GM23338 (cell line): ENCODE measurements around the gene MYL4. TPM values are rescaled to one million over a fixed set of nuclear protein-coding genes. Genes with fewer than 3 reads are reported as not detected.

ENCODE experiments used
- ATAC-seq: fragments of 200-7000 bp; cut with Tn5 transposase; 3 replicates; pipeline ENCODE4 v1.9.1; 2020
- DNase-seq: peaks from one replicate; pipeline ENCODE4 v3.0.0-alpha.2; 2015; ENCODE audit warnings: low spot score
- H2AFZ ChIP-seq: fragments of 200-600 bp; sonication (generic); 2 replicates; pipeline ENCODE4 v1.8.0; 2016; ENCODE audit warnings: antibody characterized with exemption, mild to moderate bottlenecking, moderate library complexity
- H3F3A ChIP-seq: fragments of 200-600 bp; sonication (generic); replicated peaks from 2 replicates; pipeline ENCODE4 v1.8.0; 2017; ENCODE audit warnings: antibody characterized with exemption, mixed run types, low read depth
- H3K27ac ChIP-seq: fragments of 200-600 bp; sonication (generic); 2 replicates; pipeline ENCODE4 v1.6.1; 2016; ENCODE audit warnings: low read depth
- H3K27me3 ChIP-seq: fragments of 200-600 bp; sonication (generic); 2 replicates; pipeline ENCODE4 v1.8.0; 2016; ENCODE audit warnings: mild to moderate bottlenecking, mixed run types, moderate library complexity; ENCODE audit not compliant: insufficient read depth
- H3K36me3 ChIP-seq: fragments of 200-600 bp; sonication (generic); 2 replicates; pipeline ENCODE4 v1.8.0; 2016; ENCODE audit warnings: mild to moderate bottlenecking; ENCODE audit not compliant: insufficient read depth
- H3K4me1 ChIP-seq: fragments of 200-600 bp; sonication (generic); 2 replicates; pipeline ENCODE4 v1.8.0; 2016; ENCODE audit warnings: mild to moderate bottlenecking, moderate library complexity; ENCODE audit not compliant: insufficient read depth
- H3K4me2 ChIP-seq: fragments of 200-600 bp; sonication (generic); 2 replicates; pipeline ENCODE4 v1.7.1; 2017; ENCODE audit warnings: mixed run types
- H3K4me3 ChIP-seq: fragments of 200-600 bp; sonication (generic); 2 replicates; pipeline ENCODE4 v1.6.1; 2016; ENCODE audit warnings: mixed run types
- H3K79me2 ChIP-seq: fragments of 200-600 bp; sonication (generic); replicated peaks from 2 replicates; pipeline ENCODE4 v1.8.0; 2017; ENCODE audit warnings: mild to moderate bottlenecking; ENCODE audit not compliant: insufficient read depth
- H3K9me2 ChIP-seq: fragments of 200-600 bp; sonication (generic); 2 replicates; pipeline ENCODE4 v1.8.0; 2017; ENCODE audit not compliant: insufficient read depth
- H4K20me1 ChIP-seq: fragments of 200-600 bp; sonication (generic); replicated peaks from 2 replicates; pipeline ENCODE4 v1.8.0; 2017; ENCODE audit warnings: mild to moderate bottlenecking; ENCODE audit not compliant: insufficient read depth
- H3K27ac Mint-ChIP-seq: 2 replicates; pipeline ENCODE4 v1.8.0; 2020; ENCODE audit warnings: inconsistent platforms, mild to moderate bottlenecking, moderate library complexity, mixed read lengths
- H3K27me3 Mint-ChIP-seq: 3 replicates; pipeline ENCODE4 v1.8.0; 2022; ENCODE audit warnings: low read depth, mild to moderate bottlenecking, moderate library complexity, mixed read lengths, inconsistent platforms; ENCODE audit not compliant: insufficient read depth, poor library complexity
- H3K36me3 Mint-ChIP-seq: 3 replicates; pipeline ENCODE4 v1.8.0; 2021; ENCODE audit warnings: low read depth, mild to moderate bottlenecking, inconsistent platforms, moderate library complexity, mixed read lengths
- H3K4me1 Mint-ChIP-seq: 3 replicates; pipeline ENCODE4 v1.8.0; 2020; ENCODE audit warnings: mild to moderate bottlenecking, inconsistent platforms, mixed read lengths
- H3K4me3 Mint-ChIP-seq: 3 replicates; pipeline ENCODE4 v1.8.0; 2021; ENCODE audit warnings: moderate library complexity, mild to moderate bottlenecking, inconsistent platforms, mixed read lengths
- H3K9me3 Mint-ChIP-seq: 3 replicates; pipeline ENCODE4 v1.8.0; 2020; ENCODE audit warnings: moderate library complexity, mild to moderate bottlenecking, inconsistent platforms, mixed read lengths
- CREB1 ChIP-seq: fragments of 250-450 bp; sonication (Bioruptor Pico); IDR thresholded peaks from 2 replicates; pipeline ENCODE4 v1.5.0; 2020; ENCODE audit warnings: low read depth, mild to moderate bottlenecking, moderate library complexity
- EZH2 ChIP-seq: fragments of 200-600 bp; sonication (generic); IDR thresholded peaks from one replicate; pipeline ENCODE4 v1.8.0; 2017; ENCODE audit warnings: antibody characterized with exemption, mild to moderate bottlenecking, low read depth; ENCODE audit not compliant: unreplicated experiment
- NANOG ChIP-seq: IDR thresholded peaks from 2 replicates; pipeline ENCODE4 v1.6.1; 2016; ENCODE audit warnings: antibody characterized with exemption, borderline replicate concordance
- POLR2AphosphoS5 ChIP-seq: IDR thresholded peaks from 2 replicates; pipeline ENCODE4 v1.6.1; 2016; ENCODE audit warnings: antibody characterized with exemption, low read depth
- STAT1 ChIP-seq: IDR thresholded peaks from one replicate; pipeline ENCODE4 v1.6.1; 2016; ENCODE audit warnings: antibody characterized with exemption; ENCODE audit not compliant: unreplicated experiment
- ZNF114 ChIP-seq: fragments of 250-450 bp; sonication (Bioruptor Pico); IDR thresholded peaks from 2 replicates; pipeline ENCODE4 v1.5.0; 2020; ENCODE audit warnings: mild to moderate bottlenecking, moderate library complexity
- ZNF331 ChIP-seq: fragments of 250-450 bp; sonication (Bioruptor Pico); IDR thresholded peaks from 2 replicates; pipeline ENCODE4 v1.5.0; 2020; ENCODE audit warnings: low read depth, mild to moderate bottlenecking, moderate library complexity
- polyA plus RNA-seq: library from polyadenylated mRNA; unstranded; fragments of >200 nt; fragmentation: Nextera tagmentation; extraction: Ambion mirVana; gene quantifications from 2 replicates; pipeline ENCODE4 v1.2.1, GENCODE V29; 2016
- total RNA-seq: library from RNA; depleted of rRNA; stranded (reverse); fragments of >200 nt; shearing (Covaris generic); gene quantifications from 2 replicates; pipeline ENCODE4 v1.2.3, GENCODE V29; 2014
- TF ChIP-seq, protein P1 (sequence below): IDR thresholded peaks from one replicate; pipeline ENCODE4 v1.6.1; 2018; ENCODE audit warnings: antibody characterized with exemption; ENCODE audit not compliant: unreplicated experiment
- TF ChIP-seq, protein P2 (sequence below): IDR thresholded peaks from 2 replicates; pipeline ENCODE4 v1.6.1; 2016; ENCODE audit warnings: antibody characterized with exemption
- TF ChIP-seq, protein P3 (sequence below): fragments of 250-450 bp; sonication (Bioruptor Pico); IDR thresholded peaks from 2 replicates; pipeline ENCODE4 v1.5.0; 2020; ENCODE audit warnings: mild to moderate bottlenecking, moderate library complexity

The MYL4 gene
- total and polyA plus RNA-seq, 2 experiments from 2014 or later: 0.44 TPM; not detected in 1

DNA sequence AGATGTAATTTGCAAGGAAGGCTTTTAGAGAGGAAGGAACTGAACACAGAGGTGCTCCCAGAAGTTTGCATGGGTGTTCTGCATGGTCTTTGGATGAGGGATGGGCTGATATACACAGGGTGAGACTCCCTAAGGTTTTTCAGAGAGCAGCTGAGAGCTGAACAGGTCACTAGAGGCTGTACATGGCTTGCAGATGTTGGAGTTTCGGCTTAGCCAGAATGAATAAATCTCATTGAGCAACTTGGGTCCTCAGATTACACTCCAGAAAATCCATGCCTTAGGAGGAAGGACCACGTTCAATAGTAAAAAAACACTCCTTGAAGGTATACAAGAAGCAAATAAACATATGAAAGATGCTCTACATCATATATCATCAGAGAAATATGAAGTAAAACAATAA is 37.0 kb downstream of the MYL4 start (continued):
- no peak for TF ChIP-seq ZNF114 (CRISPR knock-in tag)
- TF ChIP-seq CREB1: no peak
- TF ChIP-seq NANOG: no peak
- TF ChIP-seq, protein P1, sequence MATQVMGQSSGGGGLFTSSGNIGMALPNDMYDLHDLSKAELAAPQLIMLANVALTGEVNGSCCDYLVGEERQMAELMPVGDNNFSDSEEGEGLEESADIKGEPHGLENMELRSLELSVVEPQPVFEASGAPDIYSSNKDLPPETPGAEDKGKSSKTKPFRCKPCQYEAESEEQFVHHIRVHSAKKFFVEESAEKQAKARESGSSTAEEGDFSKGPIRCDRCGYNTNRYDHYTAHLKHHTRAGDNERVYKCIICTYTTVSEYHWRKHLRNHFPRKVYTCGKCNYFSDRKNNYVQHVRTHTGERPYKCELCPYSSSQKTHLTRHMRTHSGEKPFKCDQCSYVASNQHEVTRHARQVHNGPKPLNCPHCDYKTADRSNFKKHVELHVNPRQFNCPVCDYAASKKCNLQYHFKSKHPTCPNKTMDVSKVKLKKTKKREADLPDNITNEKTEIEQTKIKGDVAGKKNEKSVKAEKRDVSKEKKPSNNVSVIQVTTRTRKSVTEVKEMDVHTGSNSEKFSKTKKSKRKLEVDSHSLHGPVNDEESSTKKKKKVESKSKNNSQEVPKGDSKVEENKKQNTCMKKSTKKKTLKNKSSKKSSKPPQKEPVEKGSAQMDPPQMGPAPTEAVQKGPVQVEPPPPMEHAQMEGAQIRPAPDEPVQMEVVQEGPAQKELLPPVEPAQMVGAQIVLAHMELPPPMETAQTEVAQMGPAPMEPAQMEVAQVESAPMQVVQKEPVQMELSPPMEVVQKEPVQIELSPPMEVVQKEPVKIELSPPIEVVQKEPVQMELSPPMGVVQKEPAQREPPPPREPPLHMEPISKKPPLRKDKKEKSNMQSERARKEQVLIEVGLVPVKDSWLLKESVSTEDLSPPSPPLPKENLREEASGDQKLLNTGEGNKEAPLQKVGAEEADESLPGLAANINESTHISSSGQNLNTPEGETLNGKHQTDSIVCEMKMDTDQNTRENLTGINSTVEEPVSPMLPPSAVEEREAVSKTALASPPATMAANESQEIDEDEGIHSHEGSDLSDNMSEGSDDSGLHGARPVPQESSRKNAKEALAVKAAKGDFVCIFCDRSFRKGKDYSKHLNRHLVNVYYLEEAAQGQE: no peak
- no peak for TF ChIP-seq STAT1
- no peak for TF ChIP-seq POLR2AphosphoS5
- TF ChIP-seq, protein P2, sequence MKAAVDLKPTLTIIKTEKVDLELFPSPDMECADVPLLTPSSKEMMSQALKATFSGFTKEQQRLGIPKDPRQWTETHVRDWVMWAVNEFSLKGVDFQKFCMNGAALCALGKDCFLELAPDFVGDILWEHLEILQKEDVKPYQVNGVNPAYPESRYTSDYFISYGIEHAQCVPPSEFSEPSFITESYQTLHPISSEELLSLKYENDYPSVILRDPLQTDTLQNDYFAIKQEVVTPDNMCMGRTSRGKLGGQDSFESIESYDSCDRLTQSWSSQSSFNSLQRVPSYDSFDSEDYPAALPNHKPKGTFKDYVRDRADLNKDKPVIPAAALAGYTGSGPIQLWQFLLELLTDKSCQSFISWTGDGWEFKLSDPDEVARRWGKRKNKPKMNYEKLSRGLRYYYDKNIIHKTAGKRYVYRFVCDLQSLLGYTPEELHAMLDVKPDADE: no peak

DNA sequence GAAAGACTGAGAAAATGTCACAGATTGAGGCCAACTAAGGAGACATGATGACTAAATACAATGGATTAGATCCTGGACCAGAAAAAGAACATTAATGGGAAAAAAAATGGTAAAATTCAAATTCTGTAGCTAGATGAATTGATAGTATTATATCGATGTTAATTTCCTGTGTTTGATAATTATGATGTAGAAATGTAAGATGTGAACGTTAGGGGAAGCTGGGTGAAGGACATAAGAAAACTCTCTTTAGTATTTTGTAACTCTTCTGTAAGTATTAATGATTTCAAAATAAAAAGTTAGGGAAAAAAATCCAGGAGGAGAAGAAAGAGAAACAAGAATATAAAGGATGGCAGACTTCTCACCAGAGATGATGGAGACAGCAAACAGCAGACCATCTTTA is 41.7 kb downstream of the MYL4 start:
- Mint-ChIP-seq H3K27ac (no peak overlapping the region), H3K27me3 (peaks cover 30% of the 10 kb centered on the region), H3K4me1 (peaks cover 25% of the 10 kb centered on the region), H3K9me3 (peaks cover 8% of the 10 kb centered on the region), H3K36me3 (no peaks in the 10 kb centered on the region; the same call in 2 of the 3 replicates), H3K4me3 (no peak overlapping the region)
- peaks cover 49% of the 10 kb centered on the region for H3K27me3 ChIP-seq
- TF ChIP-seq, protein P3, sequence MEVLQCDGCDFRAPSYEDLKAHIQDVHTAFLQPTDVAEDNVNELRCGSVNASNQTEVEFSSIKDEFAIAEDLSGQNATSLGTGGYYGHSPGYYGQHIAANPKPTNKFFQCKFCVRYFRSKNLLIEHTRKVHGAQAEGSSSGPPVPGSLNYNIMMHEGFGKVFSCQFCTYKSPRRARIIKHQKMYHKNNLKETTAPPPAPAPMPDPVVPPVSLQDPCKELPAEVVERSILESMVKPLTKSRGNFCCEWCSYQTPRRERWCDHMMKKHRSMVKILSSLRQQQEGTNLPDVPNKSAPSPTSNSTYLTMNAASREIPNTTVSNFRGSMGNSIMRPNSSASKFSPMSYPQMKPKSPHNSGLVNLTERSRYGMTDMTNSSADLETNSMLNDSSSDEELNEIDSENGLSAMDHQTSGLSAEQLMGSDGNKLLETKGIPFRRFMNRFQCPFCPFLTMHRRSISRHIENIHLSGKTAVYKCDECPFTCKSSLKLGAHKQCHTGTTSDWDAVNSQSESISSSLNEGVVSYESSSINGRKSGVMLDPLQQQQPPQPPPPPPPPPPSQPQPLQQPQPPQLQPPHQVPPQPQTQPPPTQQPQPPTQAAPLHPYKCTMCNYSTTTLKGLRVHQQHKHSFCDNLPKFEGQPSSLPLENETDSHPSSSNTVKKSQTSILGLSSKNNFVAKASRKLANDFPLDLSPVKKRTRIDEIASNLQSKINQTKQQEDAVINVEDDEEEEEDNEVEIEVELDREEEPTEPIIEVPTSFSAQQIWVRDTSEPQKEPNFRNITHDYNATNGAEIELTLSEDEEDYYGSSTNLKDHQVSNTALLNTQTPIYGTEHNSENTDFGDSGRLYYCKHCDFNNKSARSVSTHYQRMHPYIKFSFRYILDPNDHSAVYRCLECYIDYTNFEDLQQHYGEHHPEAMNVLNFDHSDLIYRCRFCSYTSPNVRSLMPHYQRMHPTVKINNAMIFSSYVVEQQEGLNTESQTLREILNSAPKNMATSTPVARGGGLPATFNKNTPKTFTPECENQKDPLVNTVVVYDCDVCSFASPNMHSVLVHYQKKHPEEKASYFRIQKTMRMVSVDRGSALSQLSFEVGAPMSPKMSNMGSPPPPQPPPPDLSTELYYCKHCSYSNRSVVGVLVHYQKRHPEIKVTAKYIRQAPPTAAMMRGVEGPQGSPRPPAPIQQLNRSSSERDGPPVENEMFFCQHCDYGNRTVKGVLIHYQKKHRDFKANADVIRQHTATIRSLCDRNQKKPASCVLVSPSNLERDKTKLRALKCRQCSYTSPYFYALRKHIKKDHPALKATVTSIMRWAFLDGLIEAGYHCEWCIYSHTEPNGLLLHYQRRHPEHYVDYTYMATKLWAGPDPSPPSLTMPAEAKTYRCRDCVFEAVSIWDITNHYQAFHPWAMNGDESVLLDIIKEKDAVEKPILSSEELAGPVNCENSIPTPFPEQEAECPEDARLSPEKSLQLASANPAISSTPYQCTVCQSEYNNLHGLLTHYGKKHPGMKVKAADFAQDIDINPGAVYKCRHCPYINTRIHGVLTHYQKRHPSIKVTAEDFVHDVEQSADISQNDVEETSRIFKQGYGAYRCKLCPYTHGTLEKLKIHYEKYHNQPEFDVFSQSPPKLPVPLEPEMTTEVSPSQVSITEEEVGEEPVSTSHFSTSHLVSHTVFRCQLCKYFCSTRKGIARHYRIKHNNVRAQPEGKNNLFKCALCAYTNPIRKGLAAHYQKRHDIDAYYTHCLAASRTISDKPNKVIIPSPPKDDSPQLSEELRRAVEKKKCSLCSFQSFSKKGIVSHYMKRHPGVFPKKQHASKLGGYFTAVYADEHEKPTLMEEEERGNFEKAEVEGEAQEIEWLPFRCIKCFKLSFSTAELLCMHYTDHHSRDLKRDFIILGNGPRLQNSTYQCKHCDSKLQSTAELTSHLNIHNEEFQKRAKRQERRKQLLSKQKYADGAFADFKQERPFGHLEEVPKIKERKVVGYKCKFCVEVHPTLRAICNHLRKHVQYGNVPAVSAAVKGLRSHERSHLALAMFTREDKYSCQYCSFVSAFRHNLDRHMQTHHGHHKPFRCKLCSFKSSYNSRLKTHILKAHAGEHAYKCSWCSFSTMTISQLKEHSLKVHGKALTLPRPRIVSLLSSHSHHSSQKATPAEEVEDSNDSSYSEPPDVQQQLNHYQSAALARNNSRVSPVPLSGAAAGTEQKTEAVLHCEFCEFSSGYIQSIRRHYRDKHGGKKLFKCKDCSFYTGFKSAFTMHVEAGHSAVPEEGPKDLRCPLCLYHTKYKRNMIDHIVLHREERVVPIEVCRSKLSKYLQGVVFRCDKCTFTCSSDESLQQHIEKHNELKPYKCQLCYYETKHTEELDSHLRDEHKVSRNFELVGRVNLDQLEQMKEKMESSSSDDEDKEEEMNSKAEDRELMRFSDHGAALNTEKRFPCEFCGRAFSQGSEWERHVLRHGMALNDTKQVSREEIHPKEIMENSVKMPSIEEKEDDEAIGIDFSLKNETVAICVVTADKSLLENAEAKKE (CRISPR knock-in tag): no peak
- no peak for TF ChIP-seq EZH2
- TF ChIP-seq, protein P1: no peak
- no peak for TF ChIP-seq ZNF331 (CRISPR knock-in tag)
- no peak for TF ChIP-seq ZNF114 (CRISPR knock-in tag)
- no peak for TF ChIP-seq STAT1
- H3K4me1 ChIP-seq: peaks cover 8% of the 10 kb centered on the region; the same call in 1 of the 2 replicates
- no peaks in the 10 kb centered on the region for H3K36me3 ChIP-seq
- DNase-seq: no peak
- H3K4me2 ChIP-seq: no peak overlapping the region; the same call in 1 of the 2 replicates
- no peak overlapping the region for H3K27ac ChIP-seq
- H3K4me3 ChIP-seq: no peak overlapping the region
- 0 out of 2 replicates have a peak, but pooled peaks cover 5% of the 10 kb centered on the region for H3F3A ChIP-seq
- H4K20me1 ChIP-seq: peaks cover 3% of the 10 kb centered on the region
- H3K79me2 ChIP-seq: no peaks in the 10 kb centered on the region
- no peak for ATAC-seq
- no peak overlapping the region for H2AFZ ChIP-seq
- H3K9me2 ChIP-seq: no peaks in the 10 kb centered on the region
